WTC11 (cell line): ENCODE measurements around the gene EPX. TPM values are rescaled to one million over a fixed set of nuclear protein-coding genes. Genes with fewer than 3 reads are reported as not detected.

Experiments
- ATAC-seq: fragments of 200-7000 bp; cut with Tn5 transposase; 2 replicates; pipeline ENCODE4 v1.10.0; 2021; ENCODE audit warnings: mild to moderate bottlenecking, moderate library complexity
- CTCF ChIA-PET: fragments of 300-600 bp; sonication (Branson Sonifier 250); formaldehyde crosslinking; loops from one replicate; lab custom pipeline; 2021; ENCODE audit warnings: antibody characterized with exemption; lab: Charles Lee
- POLR2A ChIA-PET: fragments of 350-600 bp; sonication (Branson Sonifier 250); formaldehyde crosslinking; loops from one replicate; lab custom pipeline; 2021; ENCODE audit warnings: antibody characterized with exemption; lab: Charles Lee
- DNase-seq: peaks from one replicate; pipeline ENCODE4 v3.0.0; 2021; ENCODE audit warnings: low spot score
- H3K27ac Mint-ChIP-seq: 2 replicates; pipeline ENCODE4 v1.8.0; 2021; ENCODE audit warnings: mixed read lengths
- H3K27me3 Mint-ChIP-seq: 2 replicates; pipeline ENCODE4 v1.8.0; 2021; ENCODE audit warnings: low read depth, mild to moderate bottlenecking, moderate library complexity, mixed read lengths
- H3K36me3 Mint-ChIP-seq: 2 replicates; pipeline ENCODE4 v1.8.0; 2021; ENCODE audit warnings: mixed read lengths
- H3K4me1 Mint-ChIP-seq: 2 replicates; pipeline ENCODE4 v1.8.0; 2022; ENCODE audit warnings: mixed read lengths
- H3K4me3 Mint-ChIP-seq: 2 replicates; pipeline ENCODE4 v1.8.0; 2021; ENCODE audit warnings: mild to moderate bottlenecking, moderate library complexity, mixed read lengths
- H3K9me3 Mint-ChIP-seq: 2 replicates; pipeline ENCODE4 v1.8.0; 2021; ENCODE audit warnings: mixed read lengths
- CREB1 ChIP-seq: sonication (generic); formaldehyde crosslinking; IDR thresholded peaks from 2 replicates; pipeline ENCODE4 v1.8.0; 2023; ENCODE audit warnings: mild to moderate bottlenecking, missing genetic modification reagents
- ESRRA ChIP-seq: sonication (generic); formaldehyde crosslinking; IDR thresholded peaks from 2 replicates; pipeline ENCODE4 v1.8.1; 2022; ENCODE audit warnings: mild to moderate bottlenecking, missing genetic modification reagents, borderline replicate concordance
- FOXK1 ChIP-seq: sonication (generic); formaldehyde crosslinking; IDR thresholded peaks from 2 replicates; pipeline ENCODE4 v1.8.0; 2022; ENCODE audit warnings: mild to moderate bottlenecking, moderate library complexity, missing genetic modification reagents
- GRHL2 ChIP-seq: fragments of 250-450 bp; sonication (Bioruptor Pico); IDR thresholded peaks from 2 replicates; pipeline ENCODE4 v1.8.0; 2022; ENCODE audit warnings: mild to moderate bottlenecking, moderate library complexity; ENCODE audit not compliant: insufficient replicate concordance, severe bottlenecking
- GTF2I ChIP-seq: fragments of 250-450 bp; sonication (Bioruptor Pico); conservative IDR thresholded peaks from 2 replicates; pipeline ENCODE4 v1.4.0; 2021; ENCODE audit warnings: mild to moderate bottlenecking
- NR1H2 ChIP-seq: sonication (generic); formaldehyde crosslinking; IDR thresholded peaks from 2 replicates; pipeline ENCODE4 v1.9.0; 2021; ENCODE audit warnings: mild to moderate bottlenecking, moderate library complexity, missing genetic modification reagents
- NR2C2 ChIP-seq: sonication (generic); formaldehyde crosslinking; IDR thresholded peaks from 2 replicates; pipeline ENCODE4 v1.8.0; 2022; ENCODE audit warnings: mild to moderate bottlenecking, missing genetic modification reagents
- NR3C1 ChIP-seq: sonication (generic); formaldehyde crosslinking; conservative IDR thresholded peaks from 2 replicates; pipeline ENCODE4 v1.8.1; 2023; ENCODE audit warnings: low read depth, mild to moderate bottlenecking, missing genetic modification reagents
- PRRX2 ChIP-seq: fragments of 250-450 bp; sonication (Bioruptor Pico); IDR thresholded peaks from 2 replicates; pipeline ENCODE4 v1.8.0; 2021; ENCODE audit warnings: mild to moderate bottlenecking
- RELA ChIP-seq: sonication (generic); formaldehyde crosslinking; IDR thresholded peaks from 2 replicates; pipeline ENCODE4 v1.8.1; 2022; ENCODE audit warnings: missing genetic modification reagents, mild to moderate bottlenecking, borderline replicate concordance
- SOX15 ChIP-seq: fragments of 250-450 bp; sonication (Bioruptor Pico); IDR thresholded peaks from 2 replicates; pipeline ENCODE4 v1.9.0; 2021; ENCODE audit warnings: mild to moderate bottlenecking
- SP1 ChIP-seq: sonication (generic); formaldehyde crosslinking; conservative IDR thresholded peaks from 2 replicates; pipeline ENCODE4 v1.8.1; 2022; ENCODE audit warnings: missing genetic modification reagents
- ZNF219 ChIP-seq: sonication (generic); formaldehyde crosslinking; IDR thresholded peaks from 2 replicates; pipeline ENCODE4 v1.8.0; 2023; ENCODE audit warnings: missing genetic modification reagents, mild to moderate bottlenecking, borderline replicate concordance
- ZNF416 ChIP-seq: fragments of 250-450 bp; sonication (Bioruptor Pico); IDR thresholded peaks from 2 replicates; pipeline ENCODE4 v1.9.0; 2021; ENCODE audit warnings: mild to moderate bottlenecking, inconsistent platforms
- ZNF671 ChIP-seq: fragments of 250-450 bp; sonication (Bioruptor Pico); IDR thresholded peaks from 2 replicates; pipeline ENCODE4 v1.8.0; 2021; ENCODE audit warnings: mild to moderate bottlenecking
- total RNA-seq: library from RNA; stranded (reverse); gene quantifications from 3 replicates; pipeline ENCODE4 v1.2.3, GENCODE V29; 2021
- TF ChIP-seq, protein P1 (sequence below): fragments of 250-450 bp; sonication (Bioruptor Pico); IDR thresholded peaks from 2 replicates; pipeline ENCODE4 v1.8.0; 2021; ENCODE audit warnings: mild to moderate bottlenecking
- TF ChIP-seq, protein P2 (sequence below): fragments of 250-450 bp; sonication (Bioruptor Pico); IDR thresholded peaks from 2 replicates; pipeline ENCODE4 v2.1.2; 2022; ENCODE audit warnings: mild to moderate bottlenecking, moderate library complexity
- TF ChIP-seq, protein P3 (sequence below): sonication (generic); formaldehyde crosslinking; conservative IDR thresholded peaks from 2 replicates; pipeline ENCODE4 v1.8.1; 2022; ENCODE audit warnings: mild to moderate bottlenecking, missing genetic modification reagents
- TF ChIP-seq, protein P4 (sequence below): sonication (generic); formaldehyde crosslinking; IDR thresholded peaks from 2 replicates; pipeline ENCODE4 v1.8.0; 2023; ENCODE audit warnings: missing genetic modification reagents
- TF ChIP-seq, protein P5 (sequence below): sonication (generic); formaldehyde crosslinking; IDR thresholded peaks from 2 replicates; pipeline ENCODE4 v1.8.1; 2023; ENCODE audit warnings: mild to moderate bottlenecking, missing genetic modification reagents, moderate library complexity
- TF ChIP-seq, protein P6 (sequence below): sonication (generic); formaldehyde crosslinking; IDR thresholded peaks from 2 replicates; pipeline ENCODE4 v1.8.1; 2023; ENCODE audit warnings: mild to moderate bottlenecking, missing genetic modification reagents
- TF ChIP-seq, protein P7 (sequence below): sonication (generic); formaldehyde crosslinking; IDR thresholded peaks from 2 replicates; pipeline ENCODE4 v1.8.1; 2022; ENCODE audit warnings: low read depth, missing genetic modification reagents, borderline replicate concordance
- TF ChIP-seq, protein P8 (sequence below): sonication (generic); formaldehyde crosslinking; conservative IDR thresholded peaks from 2 replicates; pipeline ENCODE4 v1.8.1; 2023; ENCODE audit warnings: mild to moderate bottlenecking, low read depth, missing genetic modification reagents, moderate library complexity
- TF ChIP-seq, protein P9 (sequence below): sonication (generic); formaldehyde crosslinking; IDR thresholded peaks from 2 replicates; pipeline ENCODE4 v1.8.0; 2022; ENCODE audit warnings: mild to moderate bottlenecking, missing genetic modification reagents

Gene EPX
- total RNA-seq, 1 experiment from 2014 or later = not detected

DNA sequence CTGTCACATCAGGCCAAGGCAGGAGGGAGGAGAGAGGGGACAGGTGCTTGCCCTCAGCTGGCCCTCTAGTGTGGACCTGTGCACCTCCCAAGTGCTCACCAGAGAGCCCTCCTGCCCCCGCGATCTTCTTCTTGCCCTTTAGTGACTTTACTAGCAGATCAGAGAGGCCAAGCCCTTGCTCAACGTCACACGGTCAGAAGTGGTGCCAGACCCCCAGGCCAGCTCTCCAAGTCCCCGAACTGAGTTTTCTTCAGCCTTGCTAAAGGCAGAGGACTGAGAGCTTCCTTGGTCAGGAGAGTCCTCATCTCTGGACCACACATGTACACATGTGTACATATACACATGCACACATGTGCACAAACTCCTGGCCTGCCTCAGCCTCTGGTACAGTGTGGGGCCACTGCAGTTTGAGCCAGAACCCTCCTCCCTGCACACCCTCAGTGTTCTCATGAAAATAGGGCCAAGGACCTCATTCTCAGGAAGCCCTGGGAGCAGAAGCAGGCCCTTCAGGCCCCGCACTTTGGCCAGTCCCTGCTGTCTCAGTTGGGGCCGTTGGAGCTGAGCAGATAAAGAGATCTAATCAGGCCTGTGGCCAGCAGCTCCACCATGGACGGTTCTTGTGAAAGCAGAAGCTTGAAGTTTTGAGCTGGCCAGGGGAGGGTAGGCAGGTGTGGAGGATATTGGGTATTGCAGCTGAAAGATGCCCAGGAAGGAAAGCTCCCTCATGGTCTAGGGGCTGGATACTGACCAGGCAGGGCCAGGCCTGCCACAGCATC, 7.4 kb upstream of the EPX start:
- Mint-ChIP-seq H3K27ac (no peak overlapping the region), H3K9me3 (no peaks in the 10 kb centered on the region), H3K4me3 (no peak overlapping the region), H3K4me1 (peaks cover 8% of the 10 kb centered on the region; the same call in 1 of the 2 replicates), H3K36me3 (no peaks in the 10 kb centered on the region), H3K27me3 (peaks cover 13% of the 10 kb centered on the region)
- ATAC-seq (no peak), DNase-seq (no peak)
- TF ChIP-seq FOXK1 (CRISPR knock-in tag) (no peak), SOX15 (CRISPR knock-in tag) (no peak), ZNF219 (CRISPR knock-in tag) (no peak), NR1H2 (CRISPR knock-in tag) (no peak), ZNF671 (no peak), ZNF416 (CRISPR knock-in tag) (no peak), PRRX2 (no peak), NR2C2 (CRISPR knock-in tag) (no peak), GTF2I (no peak), GRHL2 (CRISPR knock-in tag) (no peak), ESRRA (CRISPR knock-in tag) (no peak)
- TF ChIP-seq, protein P1, sequence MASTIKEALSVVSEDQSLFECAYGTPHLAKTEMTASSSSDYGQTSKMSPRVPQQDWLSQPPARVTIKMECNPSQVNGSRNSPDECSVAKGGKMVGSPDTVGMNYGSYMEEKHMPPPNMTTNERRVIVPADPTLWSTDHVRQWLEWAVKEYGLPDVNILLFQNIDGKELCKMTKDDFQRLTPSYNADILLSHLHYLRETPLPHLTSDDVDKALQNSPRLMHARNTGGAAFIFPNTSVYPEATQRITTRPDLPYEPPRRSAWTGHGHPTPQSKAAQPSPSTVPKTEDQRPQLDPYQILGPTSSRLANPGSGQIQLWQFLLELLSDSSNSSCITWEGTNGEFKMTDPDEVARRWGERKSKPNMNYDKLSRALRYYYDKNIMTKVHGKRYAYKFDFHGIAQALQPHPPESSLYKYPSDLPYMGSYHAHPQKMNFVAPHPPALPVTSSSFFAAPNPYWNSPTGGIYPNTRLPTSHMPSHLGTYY (CRISPR knock-in tag) = no peak
- TF ChIP-seq, protein P2, sequence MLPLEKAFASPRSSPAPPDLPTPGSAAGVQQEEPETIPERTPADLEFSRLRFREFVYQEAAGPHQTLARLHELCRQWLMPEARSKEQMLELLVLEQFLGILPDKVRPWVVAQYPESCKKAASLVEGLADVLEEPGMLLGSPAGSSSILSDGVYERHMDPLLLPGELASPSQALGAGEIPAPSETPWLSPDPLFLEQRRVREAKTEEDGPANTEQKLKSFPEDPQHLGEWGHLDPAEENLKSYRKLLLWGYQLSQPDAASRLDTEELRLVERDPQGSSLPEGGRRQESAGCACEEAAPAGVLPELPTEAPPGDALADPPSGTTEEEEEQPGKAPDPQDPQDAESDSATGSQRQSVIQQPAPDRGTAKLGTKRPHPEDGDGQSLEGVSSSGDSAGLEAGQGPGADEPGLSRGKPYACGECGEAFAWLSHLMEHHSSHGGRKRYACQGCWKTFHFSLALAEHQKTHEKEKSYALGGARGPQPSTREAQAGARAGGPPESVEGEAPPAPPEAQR (CRISPR knock-in tag) = no peak
- TF ChIP-seq, protein P3, sequence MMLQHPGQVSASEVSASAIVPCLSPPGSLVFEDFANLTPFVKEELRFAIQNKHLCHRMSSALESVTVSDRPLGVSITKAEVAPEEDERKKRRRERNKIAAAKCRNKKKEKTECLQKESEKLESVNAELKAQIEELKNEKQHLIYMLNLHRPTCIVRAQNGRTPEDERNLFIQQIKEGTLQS = no peak
- TF ChIP-seq, protein P4, sequence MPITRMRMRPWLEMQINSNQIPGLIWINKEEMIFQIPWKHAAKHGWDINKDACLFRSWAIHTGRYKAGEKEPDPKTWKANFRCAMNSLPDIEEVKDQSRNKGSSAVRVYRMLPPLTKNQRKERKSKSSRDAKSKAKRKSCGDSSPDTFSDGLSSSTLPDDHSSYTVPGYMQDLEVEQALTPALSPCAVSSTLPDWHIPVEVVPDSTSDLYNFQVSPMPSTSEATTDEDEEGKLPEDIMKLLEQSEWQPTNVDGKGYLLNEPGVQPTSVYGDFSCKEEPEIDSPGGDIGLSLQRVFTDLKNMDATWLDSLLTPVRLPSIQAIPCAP (CRISPR knock-in tag) = no peak
- TF ChIP-seq, protein P5, sequence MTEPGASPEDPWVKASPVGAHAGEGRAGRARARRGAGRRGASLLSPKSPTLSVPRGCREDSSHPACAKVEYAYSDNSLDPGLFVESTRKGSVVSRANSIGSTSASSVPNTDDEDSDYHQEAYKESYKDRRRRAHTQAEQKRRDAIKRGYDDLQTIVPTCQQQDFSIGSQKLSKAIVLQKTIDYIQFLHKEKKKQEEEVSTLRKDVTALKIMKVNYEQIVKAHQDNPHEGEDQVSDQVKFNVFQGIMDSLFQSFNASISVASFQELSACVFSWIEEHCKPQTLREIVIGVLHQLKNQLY = no peak
- TF ChIP-seq, protein P6, sequence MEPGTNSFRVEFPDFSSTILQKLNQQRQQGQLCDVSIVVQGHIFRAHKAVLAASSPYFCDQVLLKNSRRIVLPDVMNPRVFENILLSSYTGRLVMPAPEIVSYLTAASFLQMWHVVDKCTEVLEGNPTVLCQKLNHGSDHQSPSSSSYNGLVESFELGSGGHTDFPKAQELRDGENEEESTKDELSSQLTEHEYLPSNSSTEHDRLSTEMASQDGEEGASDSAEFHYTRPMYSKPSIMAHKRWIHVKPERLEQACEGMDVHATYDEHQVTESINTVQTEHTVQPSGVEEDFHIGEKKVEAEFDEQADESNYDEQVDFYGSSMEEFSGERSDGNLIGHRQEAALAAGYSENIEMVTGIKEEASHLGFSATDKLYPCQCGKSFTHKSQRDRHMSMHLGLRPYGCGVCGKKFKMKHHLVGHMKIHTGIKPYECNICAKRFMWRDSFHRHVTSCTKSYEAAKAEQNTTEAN (CRISPR knock-in tag) = no peak
- TF ChIP-seq, protein P7, sequence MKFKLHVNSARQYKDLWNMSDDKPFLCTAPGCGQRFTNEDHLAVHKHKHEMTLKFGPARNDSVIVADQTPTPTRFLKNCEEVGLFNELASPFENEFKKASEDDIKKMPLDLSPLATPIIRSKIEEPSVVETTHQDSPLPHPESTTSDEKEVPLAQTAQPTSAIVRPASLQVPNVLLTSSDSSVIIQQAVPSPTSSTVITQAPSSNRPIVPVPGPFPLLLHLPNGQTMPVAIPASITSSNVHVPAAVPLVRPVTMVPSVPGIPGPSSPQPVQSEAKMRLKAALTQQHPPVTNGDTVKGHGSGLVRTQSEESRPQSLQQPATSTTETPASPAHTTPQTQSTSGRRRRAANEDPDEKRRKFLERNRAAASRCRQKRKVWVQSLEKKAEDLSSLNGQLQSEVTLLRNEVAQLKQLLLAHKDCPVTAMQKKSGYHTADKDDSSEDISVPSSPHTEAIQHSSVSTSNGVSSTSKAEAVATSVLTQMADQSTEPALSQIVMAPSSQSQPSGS (CRISPR knock-in tag) = no peak
- POLR2A ChIA-PET = no interaction called here
- CTCF ChIA-PET = interaction anchor here (1.0 to 2.5 kb wide), 7 partner anchors 9 to 64 kb away, joined by 3 to 9 read pairs (median 5); no protein-coding TSS in a partner anchor

DNA sequence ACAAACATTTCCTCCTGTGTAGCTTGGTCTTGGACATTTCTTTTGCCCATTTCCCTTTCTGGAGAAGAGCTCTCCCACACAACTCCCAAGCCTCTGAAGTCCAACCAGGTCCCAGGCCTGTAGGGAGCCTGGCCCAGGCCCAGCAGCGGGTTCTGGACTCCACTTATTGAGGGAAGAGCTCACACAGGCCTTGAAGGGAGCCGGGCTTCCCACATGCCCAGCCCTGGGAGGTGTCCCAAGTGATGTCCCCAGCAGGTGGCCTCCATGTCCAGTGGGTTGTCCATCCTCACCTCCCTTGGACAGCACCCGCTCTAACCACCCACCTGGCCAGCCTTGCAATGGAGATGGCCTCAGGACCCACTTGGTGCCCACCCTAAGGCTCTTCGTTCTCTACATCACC, 5.9 kb upstream of the EPX start:
- DNase-seq (no peak), ATAC-seq (no peak)
- Mint-ChIP-seq H3K4me1 (peaks cover 14% of the 10 kb centered on the region), H3K4me3 (no peak overlapping the region), H3K27me3 (peaks cover 7% of the 10 kb centered on the region), H3K36me3 (no peaks in the 10 kb centered on the region), H3K9me3 (no peaks in the 10 kb centered on the region), H3K27ac (no peak overlapping the region)
- ChIA-PET CTCF (interaction anchor here (2.1 kb wide), 1 partner anchor 13 kb away, joined by 9 read pairs; no protein-coding TSS in a partner anchor), POLR2A (no interaction called here)
- TF ChIP-seq NR3C1 (CRISPR knock-in tag) = no peak
- TF ChIP-seq RELA = no peak
- TF ChIP-seq, protein P8, sequence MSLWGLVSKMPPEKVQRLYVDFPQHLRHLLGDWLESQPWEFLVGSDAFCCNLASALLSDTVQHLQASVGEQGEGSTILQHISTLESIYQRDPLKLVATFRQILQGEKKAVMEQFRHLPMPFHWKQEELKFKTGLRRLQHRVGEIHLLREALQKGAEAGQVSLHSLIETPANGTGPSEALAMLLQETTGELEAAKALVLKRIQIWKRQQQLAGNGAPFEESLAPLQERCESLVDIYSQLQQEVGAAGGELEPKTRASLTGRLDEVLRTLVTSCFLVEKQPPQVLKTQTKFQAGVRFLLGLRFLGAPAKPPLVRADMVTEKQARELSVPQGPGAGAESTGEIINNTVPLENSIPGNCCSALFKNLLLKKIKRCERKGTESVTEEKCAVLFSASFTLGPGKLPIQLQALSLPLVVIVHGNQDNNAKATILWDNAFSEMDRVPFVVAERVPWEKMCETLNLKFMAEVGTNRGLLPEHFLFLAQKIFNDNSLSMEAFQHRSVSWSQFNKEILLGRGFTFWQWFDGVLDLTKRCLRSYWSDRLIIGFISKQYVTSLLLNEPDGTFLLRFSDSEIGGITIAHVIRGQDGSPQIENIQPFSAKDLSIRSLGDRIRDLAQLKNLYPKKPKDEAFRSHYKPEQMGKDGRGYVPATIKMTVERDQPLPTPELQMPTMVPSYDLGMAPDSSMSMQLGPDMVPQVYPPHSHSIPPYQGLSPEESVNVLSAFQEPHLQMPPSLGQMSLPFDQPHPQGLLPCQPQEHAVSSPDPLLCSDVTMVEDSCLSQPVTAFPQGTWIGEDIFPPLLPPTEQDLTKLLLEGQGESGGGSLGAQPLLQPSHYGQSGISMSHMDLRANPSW (CRISPR knock-in tag) = no peak
- TF ChIP-seq, protein P9, sequence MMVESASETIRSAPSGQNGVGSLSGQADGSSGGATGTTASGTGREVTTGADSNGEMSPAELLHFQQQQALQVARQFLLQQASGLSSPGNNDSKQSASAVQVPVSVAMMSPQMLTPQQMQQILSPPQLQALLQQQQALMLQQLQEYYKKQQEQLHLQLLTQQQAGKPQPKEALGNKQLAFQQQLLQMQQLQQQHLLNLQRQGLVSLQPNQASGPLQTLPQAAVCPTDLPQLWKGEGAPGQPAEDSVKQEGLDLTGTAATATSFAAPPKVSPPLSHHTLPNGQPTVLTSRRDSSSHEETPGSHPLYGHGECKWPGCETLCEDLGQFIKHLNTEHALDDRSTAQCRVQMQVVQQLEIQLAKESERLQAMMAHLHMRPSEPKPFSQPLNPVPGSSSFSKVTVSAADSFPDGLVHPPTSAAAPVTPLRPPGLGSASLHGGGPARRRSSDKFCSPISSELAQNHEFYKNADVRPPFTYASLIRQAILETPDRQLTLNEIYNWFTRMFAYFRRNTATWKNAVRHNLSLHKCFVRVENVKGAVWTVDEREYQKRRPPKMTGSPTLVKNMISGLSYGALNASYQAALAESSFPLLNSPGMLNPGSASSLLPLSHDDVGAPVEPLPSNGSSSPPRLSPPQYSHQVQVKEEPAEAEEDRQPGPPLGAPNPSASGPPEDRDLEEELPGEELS = no peak
- no peak for TF ChIP-seq CREB1 (CRISPR knock-in tag)
- TF ChIP-seq SP1 (CRISPR knock-in tag) = no peak
